ENCODE data around the gene SLC26A6.

Gene SLC26A6

DNA sequence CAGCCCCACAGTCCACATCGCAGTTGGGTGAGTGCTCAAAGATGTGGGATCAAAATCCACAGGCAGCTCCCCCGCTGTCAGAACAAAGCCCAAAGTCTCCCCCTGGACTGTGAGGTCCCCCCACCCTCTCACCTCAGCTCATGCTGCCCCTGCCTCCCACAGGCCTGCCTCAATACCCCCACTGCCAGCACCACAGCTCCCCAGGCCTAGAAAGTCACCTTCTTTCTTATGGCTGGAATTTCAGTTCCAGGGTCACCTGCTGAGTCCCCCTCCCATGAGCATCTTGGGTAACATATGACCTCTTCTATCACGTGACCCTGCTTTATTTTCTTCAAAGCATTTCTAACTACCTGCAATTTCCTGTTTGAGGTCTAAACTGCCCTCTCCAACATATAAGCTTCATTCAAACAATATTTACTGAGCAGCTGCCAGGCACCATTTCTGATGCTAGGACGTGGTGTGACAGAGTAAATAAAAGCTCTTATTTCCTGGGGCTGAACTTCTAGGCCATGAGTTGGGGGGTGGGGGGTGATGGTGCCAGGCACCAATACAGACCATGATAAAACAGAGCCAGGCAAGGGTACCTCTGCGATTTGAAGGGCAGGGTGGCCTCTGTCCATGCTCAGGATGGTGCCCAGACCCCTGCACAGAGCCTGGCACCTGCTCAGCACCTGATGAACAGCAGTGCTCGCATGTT, 11.3 kb downstream of the SLC26A6 start:
- TF ChIP-seq SPI1 (IDR thresholded peaks at IDR 0.05; ENCODE audit: borderline replicate concordance, low read depth) (no peak), POLR2AphosphoS5 (IDR thresholded peaks at IDR 0.05; ENCODE audit: low read depth) (no peak), GABPA (IDR thresholded peaks at IDR 0.05; ENCODE audit: low read depth) (no peak)
- TF ChIP-seq, protein P1, sequence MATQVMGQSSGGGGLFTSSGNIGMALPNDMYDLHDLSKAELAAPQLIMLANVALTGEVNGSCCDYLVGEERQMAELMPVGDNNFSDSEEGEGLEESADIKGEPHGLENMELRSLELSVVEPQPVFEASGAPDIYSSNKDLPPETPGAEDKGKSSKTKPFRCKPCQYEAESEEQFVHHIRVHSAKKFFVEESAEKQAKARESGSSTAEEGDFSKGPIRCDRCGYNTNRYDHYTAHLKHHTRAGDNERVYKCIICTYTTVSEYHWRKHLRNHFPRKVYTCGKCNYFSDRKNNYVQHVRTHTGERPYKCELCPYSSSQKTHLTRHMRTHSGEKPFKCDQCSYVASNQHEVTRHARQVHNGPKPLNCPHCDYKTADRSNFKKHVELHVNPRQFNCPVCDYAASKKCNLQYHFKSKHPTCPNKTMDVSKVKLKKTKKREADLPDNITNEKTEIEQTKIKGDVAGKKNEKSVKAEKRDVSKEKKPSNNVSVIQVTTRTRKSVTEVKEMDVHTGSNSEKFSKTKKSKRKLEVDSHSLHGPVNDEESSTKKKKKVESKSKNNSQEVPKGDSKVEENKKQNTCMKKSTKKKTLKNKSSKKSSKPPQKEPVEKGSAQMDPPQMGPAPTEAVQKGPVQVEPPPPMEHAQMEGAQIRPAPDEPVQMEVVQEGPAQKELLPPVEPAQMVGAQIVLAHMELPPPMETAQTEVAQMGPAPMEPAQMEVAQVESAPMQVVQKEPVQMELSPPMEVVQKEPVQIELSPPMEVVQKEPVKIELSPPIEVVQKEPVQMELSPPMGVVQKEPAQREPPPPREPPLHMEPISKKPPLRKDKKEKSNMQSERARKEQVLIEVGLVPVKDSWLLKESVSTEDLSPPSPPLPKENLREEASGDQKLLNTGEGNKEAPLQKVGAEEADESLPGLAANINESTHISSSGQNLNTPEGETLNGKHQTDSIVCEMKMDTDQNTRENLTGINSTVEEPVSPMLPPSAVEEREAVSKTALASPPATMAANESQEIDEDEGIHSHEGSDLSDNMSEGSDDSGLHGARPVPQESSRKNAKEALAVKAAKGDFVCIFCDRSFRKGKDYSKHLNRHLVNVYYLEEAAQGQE (IDR thresholded peaks at IDR 0.05; ENCODE audit: insufficient replicate concordance, low read depth) = no peak
- TF ChIP-seq, protein P2, sequence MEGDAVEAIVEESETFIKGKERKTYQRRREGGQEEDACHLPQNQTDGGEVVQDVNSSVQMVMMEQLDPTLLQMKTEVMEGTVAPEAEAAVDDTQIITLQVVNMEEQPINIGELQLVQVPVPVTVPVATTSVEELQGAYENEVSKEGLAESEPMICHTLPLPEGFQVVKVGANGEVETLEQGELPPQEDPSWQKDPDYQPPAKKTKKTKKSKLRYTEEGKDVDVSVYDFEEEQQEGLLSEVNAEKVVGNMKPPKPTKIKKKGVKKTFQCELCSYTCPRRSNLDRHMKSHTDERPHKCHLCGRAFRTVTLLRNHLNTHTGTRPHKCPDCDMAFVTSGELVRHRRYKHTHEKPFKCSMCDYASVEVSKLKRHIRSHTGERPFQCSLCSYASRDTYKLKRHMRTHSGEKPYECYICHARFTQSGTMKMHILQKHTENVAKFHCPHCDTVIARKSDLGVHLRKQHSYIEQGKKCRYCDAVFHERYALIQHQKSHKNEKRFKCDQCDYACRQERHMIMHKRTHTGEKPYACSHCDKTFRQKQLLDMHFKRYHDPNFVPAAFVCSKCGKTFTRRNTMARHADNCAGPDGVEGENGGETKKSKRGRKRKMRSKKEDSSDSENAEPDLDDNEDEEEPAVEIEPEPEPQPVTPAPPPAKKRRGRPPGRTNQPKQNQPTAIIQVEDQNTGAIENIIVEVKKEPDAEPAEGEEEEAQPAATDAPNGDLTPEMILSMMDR (IDR thresholded peaks at IDR 0.05; ENCODE audit: insufficient read depth, low read length) = no peak
- H3K27me3 ChIP-seq (ENCODE audit: insufficient read depth, poor library complexity, severe bottlenecking) = no peaks in the 10 kb centered on the region
- H3K27ac ChIP-seq (replicated peaks) = 0 out of 2 replicates have a peak overlapping the region, but pooled peaks have one; percentile 7
- no peak for DNase-seq (ENCODE audit: low read depth in 1 of 2, low spot score in 1 of 2)
- no peak overlapping the region for H3K4me3 ChIP-seq (replicated peaks; ENCODE audit: insufficient read depth, low read length)

DNA sequence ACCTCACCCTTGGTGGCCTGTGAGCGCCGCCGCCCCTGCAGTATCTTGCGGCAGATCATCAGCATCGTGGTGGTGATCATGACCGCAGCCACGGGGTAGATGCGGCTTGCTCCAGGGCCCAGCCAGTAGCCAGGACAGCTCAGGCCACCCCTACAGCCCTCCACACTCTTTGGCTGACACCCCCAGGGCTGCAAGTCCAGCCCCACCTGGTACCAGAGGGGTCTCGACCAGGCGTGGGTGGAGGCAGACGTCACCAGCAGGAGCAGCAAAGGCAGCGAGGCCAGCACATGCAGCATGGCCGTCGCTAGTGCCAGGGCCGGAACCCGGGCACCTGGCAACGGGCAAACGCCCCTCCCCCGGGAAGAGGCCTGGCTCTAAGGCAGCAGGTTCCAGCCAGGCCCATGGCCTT, 13.8 kb downstream of the SLC26A6 start, which contains the start of gene TMEM89:
Gene TMEM89 (minus strand): TSS at position 309 of the 409 bp plus-strand sequence. CDS start 13 bp downstream, at position 296.
- Histone ChIP-seq H3K4me3 (replicated peaks; ENCODE audit: insufficient read depth, low read length) (no peak within 1 kb of the TSS), H3K27ac (replicated peaks) (no peak within 1 kb of the TSS), H3K27me3 (ENCODE audit: insufficient read depth, poor library complexity, severe bottlenecking) (no peaks in the 10 kb centered on the region)
- TF ChIP-seq POLR2AphosphoS5 (IDR thresholded peaks at IDR 0.05; ENCODE audit: low read depth) (no peak), SPI1 (IDR thresholded peaks at IDR 0.05; ENCODE audit: borderline replicate concordance, low read depth) (no peak), GABPA (IDR thresholded peaks at IDR 0.05; ENCODE audit: low read depth) (no peak)
- TF ChIP-seq, protein P1 (IDR thresholded peaks at IDR 0.05; ENCODE audit: insufficient replicate concordance, low read depth) = no peak
- TF ChIP-seq, protein P2 (IDR thresholded peaks at IDR 0.05; ENCODE audit: insufficient read depth, low read length) = no peak
- no peak for DNase-seq (ENCODE audit: low read depth in 1 of 2, low spot score in 1 of 2)

DNA sequence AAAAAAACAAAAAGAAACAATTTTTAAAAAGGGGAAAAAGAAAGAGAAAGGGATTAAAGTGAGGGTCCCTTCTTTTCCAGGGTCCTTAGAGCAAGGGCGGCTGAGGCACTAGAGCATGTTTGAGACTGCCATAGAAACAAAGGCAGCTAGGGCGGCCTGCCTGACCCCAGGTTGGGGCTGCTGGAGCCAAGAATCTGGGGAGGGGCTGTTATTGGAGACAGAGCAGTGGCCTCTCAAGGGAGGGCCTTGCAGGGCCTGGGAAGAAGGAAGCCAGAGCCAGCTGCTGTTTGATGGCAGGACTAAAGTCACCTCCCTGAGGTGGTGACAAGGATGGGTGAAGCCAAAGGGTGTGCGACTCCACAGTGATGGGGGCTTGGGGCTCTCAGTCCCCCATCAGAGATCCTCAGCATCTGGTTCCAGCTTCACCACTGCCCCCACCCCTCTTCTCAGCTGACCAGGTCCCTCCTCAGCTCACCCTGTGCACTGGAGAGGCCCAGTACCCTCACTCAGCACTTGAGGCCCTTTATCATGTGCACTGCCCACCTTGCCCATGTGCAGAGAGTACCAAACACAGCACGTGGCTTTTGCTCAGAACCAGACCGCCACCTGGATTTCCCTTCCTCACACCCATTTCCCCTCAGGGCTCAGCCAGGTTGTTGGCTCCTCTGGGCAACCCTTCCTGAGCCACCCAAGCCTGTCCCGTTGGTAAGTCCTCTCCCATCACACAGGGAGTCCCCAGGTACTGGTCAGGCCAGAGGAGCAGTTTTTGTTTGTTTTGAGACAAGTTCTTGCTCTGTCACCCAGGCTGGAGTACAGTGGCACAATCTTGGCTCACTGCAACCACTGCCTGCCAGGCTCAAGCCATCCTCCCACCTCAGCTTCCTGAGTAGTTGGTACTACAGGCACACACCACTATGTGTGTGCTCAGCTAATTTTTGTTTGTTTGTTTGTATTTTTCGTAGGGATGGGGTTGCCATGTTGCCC, 15.4 kb downstream of the SLC26A6 start:
- Histone ChIP-seq H3K4me3 (replicated peaks; ENCODE audit: insufficient read depth, low read length) (no peak overlapping the region), H3K27ac (replicated peaks) (no peak overlapping the region), H3K27me3 (ENCODE audit: insufficient read depth, poor library complexity, severe bottlenecking) (no peaks in the 10 kb centered on the region)
- TF ChIP-seq POLR2AphosphoS5 (IDR thresholded peaks at IDR 0.05; ENCODE audit: low read depth) = no peak
- TF ChIP-seq, protein P1 (IDR thresholded peaks at IDR 0.05; ENCODE audit: insufficient replicate concordance, low read depth) = no peak
- DNase-seq (ENCODE audit: low read depth in 1 of 2, low spot score in 1 of 2) = no peak
